Measurements from ENCODE around the gene HLA-DRB1.
"Not testable (repeated sequence)": the region's sequence is repeated elsewhere in the genome, so short reads cannot be mapped to it uniquely, and the experiment has no call there.

The HLA-DRB1 gene

GRCh38 chr6:32589596-32590449 lies at the start of gene HLA-DRB1:
HLA-DRB1 (minus strand) TSS chr6:32589848; CDS start chr6:32589742, 106 bp downstream.
- no peak for DNase-seq (ENCODE audit: low read depth)

GRCh38 chr6:32638532-32639219 lies 49.0 kb upstream of the HLA-DRB1 start:
- DNase-seq (ENCODE audit: low read depth) = no peak

- DNase-seq (ENCODE audit: low read depth) = no peak
These were observed 48.2 kb upstream of the HLA-DRB1 start for GRCh38 chr6:32637883-32638282.

- DNase-seq (ENCODE audit: low read depth) = no peak
These were observed 47.7 kb upstream of the HLA-DRB1 start, which contains the start of gene HLA-DQA1 for GRCh38 chr6:32637219-32637880. HLA-DQA1 (plus strand) TSS chr6:32637406; CDS start chr6:32637459, 53 bp downstream.

GRCh38 chr6:32635526-32636123 lies 46.0 kb upstream of the HLA-DRB1 start:
- DNase-seq (ENCODE audit: low read depth) = no peak

GRCh38 chr6:32629793-32630192 lies 40.1 kb upstream of the HLA-DRB1 start:
- DNase-seq (ENCODE audit: low read depth) = not testable (repeated sequence)

- peak; percentile 6 for DNase-seq (ENCODE audit: low read depth)
These were observed 38.2 kb upstream of the HLA-DRB1 start for GRCh38 chr6:32627831-32628230.

- no peak for DNase-seq (ENCODE audit: low read depth)
These were observed 37.6 kb upstream of the HLA-DRB1 start for GRCh38 chr6:32627249-32627648.

- DNase-seq (ENCODE audit: low read depth) = no peak
These were observed 35.5 kb upstream of the HLA-DRB1 start for GRCh38 chr6:32625137-32625536.

- DNase-seq (ENCODE audit: low read depth) = no peak
These were observed 34.9 kb upstream of the HLA-DRB1 start for GRCh38 chr6:32624565-32624964.

GRCh38 chr6:32623693-32624092 lies 34.0 kb upstream of the HLA-DRB1 start:
- no peak for DNase-seq (ENCODE audit: low read depth)

GRCh38 chr6:32622545-32623401 lies 33.1 kb upstream of the HLA-DRB1 start:
- DNase-seq (ENCODE audit: low read depth) = peak; percentile 29

- DNase-seq (ENCODE audit: low read depth) = no peak
These were observed 31.7 kb upstream of the HLA-DRB1 start for GRCh38 chr6:32621372-32621771.

- no peak for DNase-seq (ENCODE audit: low read depth)
These were observed 28.1 kb upstream of the HLA-DRB1 start for GRCh38 chr6:32617751-32618150.

GRCh38 chr6:32615885-32616532 lies 26.4 kb upstream of the HLA-DRB1 start:
- no peak for DNase-seq (ENCODE audit: low read depth)

GRCh38 chr6:32614366-32615081 lies 24.9 kb upstream of the HLA-DRB1 start:
- DNase-seq (ENCODE audit: low read depth) = no peak

GRCh38 chr6:32613475-32613874 lies 23.8 kb upstream of the HLA-DRB1 start:
- no peak for DNase-seq (ENCODE audit: low read depth)

- DNase-seq (ENCODE audit: low read depth) = no peak
These were observed 21.1 kb upstream of the HLA-DRB1 start for GRCh38 chr6:32610682-32611296.
